ENCODE results near the gene ARHGAP18. TPM values are rescaled to one million over a fixed set of nuclear protein-coding genes. Genes with fewer than 3 reads are reported as not detected.

Gene ARHGAP18
- total RNA-seq, 1 donor from 2014 or later: 3.9 TPM

DNA sequence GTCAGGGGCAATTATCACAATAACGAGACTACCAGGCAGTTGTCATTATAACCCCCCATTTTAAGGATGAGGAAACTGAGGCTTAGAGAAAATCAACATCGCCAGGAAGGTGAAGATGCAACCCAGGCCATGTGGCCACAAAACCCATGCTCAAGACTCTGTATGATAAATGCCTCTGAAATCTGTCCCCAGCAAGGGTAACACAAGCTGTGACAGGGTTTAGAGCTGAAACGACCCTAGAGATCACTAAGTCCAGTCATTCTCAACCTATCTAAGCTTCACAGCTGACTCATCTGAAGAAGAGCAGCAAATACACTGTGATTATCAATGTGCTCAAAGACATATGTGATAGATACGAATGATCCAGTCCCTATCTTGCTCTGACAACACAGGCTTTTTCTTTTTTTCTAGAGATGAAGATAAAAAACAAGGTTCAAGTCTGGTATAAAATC, 47.0 kb downstream of the ARHGAP18 start:
- Histone ChIP-seq H3K9ac (no peak overlapping the region), H3K27ac (no peak overlapping the region), H3K4me2 (no peak overlapping the region), H3F3A (ENCODE audit: low read depth) (no peaks in the 10 kb centered on the region), H3K79me2 (ENCODE audit: low read depth) (no peaks in the 10 kb centered on the region), H3K4me1 (peaks cover 3% of the 10 kb centered on the region), H3K4me3 (no peak overlapping the region), H3K9me3 (ENCODE audit: low read depth) (no peaks in the 10 kb centered on the region), H3K27me3 (no peaks in the 10 kb centered on the region), H3K36me3 (no peaks in the 10 kb centered on the region), H4K20me1 (ENCODE audit: low read depth) (no peaks in the 10 kb centered on the region), H2AFZ (replicated peaks) (no peak overlapping the region)
- DNase-seq (ENCODE audit: low spot score): no peak
- Mint-ChIP-seq H3K27ac (no peak overlapping the region), H3K4me3 (no peak overlapping the region), H3K27me3 (ENCODE audit: insufficient read depth, low read depth) (peaks cover 3% of the 10 kb centered on the region), H3K9me3 (no peaks in the 10 kb centered on the region), H3K36me3 (no peaks in the 10 kb centered on the region), H3K4me1 (peaks cover 21% of the 10 kb centered on the region)
- TF ChIP-seq, protein P1, sequence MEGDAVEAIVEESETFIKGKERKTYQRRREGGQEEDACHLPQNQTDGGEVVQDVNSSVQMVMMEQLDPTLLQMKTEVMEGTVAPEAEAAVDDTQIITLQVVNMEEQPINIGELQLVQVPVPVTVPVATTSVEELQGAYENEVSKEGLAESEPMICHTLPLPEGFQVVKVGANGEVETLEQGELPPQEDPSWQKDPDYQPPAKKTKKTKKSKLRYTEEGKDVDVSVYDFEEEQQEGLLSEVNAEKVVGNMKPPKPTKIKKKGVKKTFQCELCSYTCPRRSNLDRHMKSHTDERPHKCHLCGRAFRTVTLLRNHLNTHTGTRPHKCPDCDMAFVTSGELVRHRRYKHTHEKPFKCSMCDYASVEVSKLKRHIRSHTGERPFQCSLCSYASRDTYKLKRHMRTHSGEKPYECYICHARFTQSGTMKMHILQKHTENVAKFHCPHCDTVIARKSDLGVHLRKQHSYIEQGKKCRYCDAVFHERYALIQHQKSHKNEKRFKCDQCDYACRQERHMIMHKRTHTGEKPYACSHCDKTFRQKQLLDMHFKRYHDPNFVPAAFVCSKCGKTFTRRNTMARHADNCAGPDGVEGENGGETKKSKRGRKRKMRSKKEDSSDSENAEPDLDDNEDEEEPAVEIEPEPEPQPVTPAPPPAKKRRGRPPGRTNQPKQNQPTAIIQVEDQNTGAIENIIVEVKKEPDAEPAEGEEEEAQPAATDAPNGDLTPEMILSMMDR (IDR thresholded peaks at IDR 0.05): no peak
- TF ChIP-seq EZH2 (IDR thresholded peaks at IDR 0.05): no peak
- TF ChIP-seq EZH2phosphoT487 (IDR thresholded peaks at IDR 0.05): no peak

- Histone ChIP-seq H3K4me3 (no peak overlapping the region), H3K9ac (no peak overlapping the region), H3K9me3 (ENCODE audit: low read depth) (no peaks in the 10 kb centered on the region), H3K79me2 (ENCODE audit: low read depth) (no peaks in the 10 kb centered on the region), H2AFZ (replicated peaks) (no peak overlapping the region), H3K27ac (no peak overlapping the region), H3K4me2 (no peak overlapping the region), H3F3A (ENCODE audit: low read depth) (no peaks in the 10 kb centered on the region), H3K27me3 (no peaks in the 10 kb centered on the region), H3K4me1 (peaks cover 3% of the 10 kb centered on the region), H3K36me3 (no peaks in the 10 kb centered on the region), H4K20me1 (ENCODE audit: low read depth) (no peaks in the 10 kb centered on the region)
- H3K36me3 Mint-ChIP-seq: no peaks in the 10 kb centered on the region
- peaks cover 3% of the 10 kb centered on the region for H3K27me3 Mint-ChIP-seq (ENCODE audit: insufficient read depth, low read depth)
- H3K27ac Mint-ChIP-seq: no peak overlapping the region
- no peak for DNase-seq (ENCODE audit: low spot score)
- H3K4me3 Mint-ChIP-seq: no peak overlapping the region
- H3K9me3 Mint-ChIP-seq: no peaks in the 10 kb centered on the region
- no peak for TF ChIP-seq EZH2phosphoT487 (IDR thresholded peaks at IDR 0.05)
- TF ChIP-seq, protein P1 (IDR thresholded peaks at IDR 0.05): no peak
- no peak for TF ChIP-seq EZH2 (IDR thresholded peaks at IDR 0.05)
- H3K4me1 Mint-ChIP-seq: peaks cover 21% of the 10 kb centered on the region
Observed at GRCh38 chr6:129662406-129662766, 47.6 kb downstream of the ARHGAP18 start.

GRCh38 chr6:129661536-129662405, 48.2 kb downstream of the ARHGAP18 start:
- Histone ChIP-seq H3K9ac (no peak overlapping the region), H3K27ac (no peak overlapping the region), H4K20me1 (ENCODE audit: low read depth) (no peaks in the 10 kb centered on the region), H3K27me3 (no peaks in the 10 kb centered on the region), H3K79me2 (ENCODE audit: low read depth) (no peaks in the 10 kb centered on the region), H3K36me3 (no peaks in the 10 kb centered on the region), H3K9me3 (ENCODE audit: low read depth) (no peaks in the 10 kb centered on the region), H3K4me1 (peaks cover 3% of the 10 kb centered on the region), H3K4me2 (no peak overlapping the region), H2AFZ (replicated peaks) (no peak overlapping the region), H3K4me3 (no peak overlapping the region), H3F3A (ENCODE audit: low read depth) (no peaks in the 10 kb centered on the region)
- Mint-ChIP-seq H3K27ac (peak overlapping the region; percentile 46), H3K36me3 (no peaks in the 10 kb centered on the region), H3K27me3 (ENCODE audit: insufficient read depth, low read depth) (peaks cover 3% of the 10 kb centered on the region), H3K4me1 (peaks cover 21% of the 10 kb centered on the region), H3K9me3 (no peaks in the 10 kb centered on the region), H3K4me3 (no peak overlapping the region)
- TF ChIP-seq, protein P1 (IDR thresholded peaks at IDR 0.05): no peak
- TF ChIP-seq EZH2 (IDR thresholded peaks at IDR 0.05) (no peak), EZH2phosphoT487 (IDR thresholded peaks at IDR 0.05) (no peak)
- no peak for DNase-seq (ENCODE audit: low spot score)

Data from neural progenitor cell (in vitro differentiated cells).